Astrocyte (in vitro differentiated cells and primary cell): ENCODE measurements around the gene PDSS2. TPM values are rescaled to one million over a fixed set of nuclear protein-coding genes. Genes with fewer than 3 reads are reported as not detected.

Experiments used
- DNase-seq: peaks from one replicate; pipeline ENCODE4 v3.0.0-alpha.2; 2010; ENCODE audit warnings: low read depth
- FAIRE-seq: peaks from 2 replicates; lab custom pipeline; 2011; peaks lifted over from hg19 to GRCh38; lab: Jason Lieb, UNC
- H2AFZ ChIP-seq: 2 replicates; pipeline ENCODE4 v1.6.0; 2012; ENCODE audit warnings: low read depth, low read length, inconsistent platforms
- H3K27ac ChIP-seq: 2 replicates; pipeline ENCODE4 v1.5.1; 2011; ENCODE audit warnings: low read depth, low read length, inconsistent platforms
- H3K27me3 ChIP-seq: 2 replicates; pipeline ENCODE4 v1.6.0; 2011; ENCODE audit warnings: low read length, inconsistent platforms; ENCODE audit not compliant: insufficient read depth
- H3K36me3 ChIP-seq: 2 replicates; pipeline ENCODE4 v1.5.1; 2011; ENCODE audit warnings: low read length, inconsistent platforms; ENCODE audit not compliant: insufficient read depth
- H3K4me1 ChIP-seq: 2 replicates; pipeline ENCODE4 v1.5.1; 2011; ENCODE audit warnings: low read length, inconsistent platforms; ENCODE audit not compliant: insufficient read depth
- H3K4me2 ChIP-seq: 2 replicates; pipeline ENCODE4 v1.6.0; 2012; ENCODE audit warnings: low read length, inconsistent platforms
- H3K4me3 ChIP-seq: 2 replicates; pipeline ENCODE4 v1.5.1; 2011; ENCODE audit warnings: low read depth, mild to moderate bottlenecking, low read length, inconsistent platforms; ENCODE audit not compliant: insufficient read depth
- H3K79me2 ChIP-seq: 2 replicates; pipeline ENCODE4 v1.6.0; 2012; ENCODE audit warnings: mild to moderate bottlenecking, low read length, inconsistent platforms; ENCODE audit not compliant: insufficient read depth
- H3K9ac ChIP-seq: 2 replicates; pipeline ENCODE4 v1.6.0; 2012; ENCODE audit warnings: mild to moderate bottlenecking, low read length, inconsistent platforms
- H3K9me3 ChIP-seq: 2 replicates; pipeline ENCODE4 v1.5.1; 2012; ENCODE audit warnings: low read depth, mild to moderate bottlenecking, low read length, inconsistent platforms; ENCODE audit not compliant: insufficient read depth
- H4K20me1 ChIP-seq: 2 replicates; pipeline ENCODE4 v1.6.0; 2012; ENCODE audit warnings: low read length, inconsistent platforms; ENCODE audit not compliant: insufficient read depth
- H3K27ac Mint-ChIP-seq: one replicate; pipeline ENCODE4 v1.8.0; 2021; ENCODE audit warnings: mild to moderate bottlenecking, mixed read lengths; ENCODE audit not compliant: unreplicated experiment
- H3K27me3 Mint-ChIP-seq: one replicate; pipeline ENCODE4 v1.8.0; 2021; ENCODE audit warnings: low read depth, mixed read lengths; ENCODE audit not compliant: unreplicated experiment
- H3K36me3 Mint-ChIP-seq: one replicate; pipeline ENCODE4 v1.8.0; 2021; ENCODE audit warnings: low read depth, mixed read lengths; ENCODE audit not compliant: unreplicated experiment
- H3K4me1 Mint-ChIP-seq: one replicate; pipeline ENCODE4 v1.8.0; 2021; ENCODE audit warnings: low read depth, mixed read lengths; ENCODE audit not compliant: unreplicated experiment
- H3K4me3 Mint-ChIP-seq: one replicate; pipeline ENCODE4 v1.8.0; 2021; ENCODE audit warnings: mild to moderate bottlenecking, moderate library complexity, mixed read lengths; ENCODE audit not compliant: unreplicated experiment
- H3K9me3 Mint-ChIP-seq: one replicate; pipeline ENCODE4 v1.8.0; 2021; ENCODE audit warnings: mild to moderate bottlenecking, mixed read lengths; ENCODE audit not compliant: unreplicated experiment
- EZH2 ChIP-seq: IDR thresholded peaks from 2 replicates; pipeline ENCODE4 v1.6.1; 2012; ENCODE audit warnings: mild to moderate bottlenecking, low read length, inconsistent platforms; ENCODE audit not compliant: insufficient read depth
- total RNA-seq: library from RNA; stranded (reverse); gene quantifications from 2 replicates; pipeline ENCODE4 v1.2.1, GENCODE V29; 2021
- TF ChIP-seq, protein P1 (sequence below): IDR thresholded peaks from 2 replicates; pipeline ENCODE4 v1.5.1; 2011; ENCODE audit warnings: low read depth, mild to moderate bottlenecking, inconsistent platforms, low read length, moderate library complexity; ENCODE audit not compliant: insufficient read depth

The PDSS2 gene
- total RNA-seq, 1 donor from 2014 or later, result 7.7 TPM

DNA sequence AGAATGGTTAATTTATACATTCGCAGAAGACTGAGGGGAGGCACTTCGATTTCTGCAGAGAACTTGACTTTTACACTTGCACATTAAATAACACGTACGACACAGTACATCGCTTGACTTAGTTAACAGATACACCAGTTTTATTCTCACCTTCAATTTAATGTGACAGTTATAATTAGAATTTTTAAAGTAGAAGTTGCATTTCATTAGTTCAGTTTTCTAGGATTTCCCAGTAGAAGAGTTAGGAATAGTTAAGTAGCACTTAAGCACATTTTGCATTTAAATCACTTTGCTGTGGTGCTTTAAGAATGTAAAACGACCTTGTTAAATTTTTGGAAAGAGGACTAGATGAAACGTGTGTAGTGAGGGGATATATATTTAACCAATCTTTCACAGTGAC lies 342.4 kb downstream of the PDSS2 start:
- DNase-seq (no peak), FAIRE-seq (no peak)
- no peaks in the 10 kb centered on the region for H3K36me3 ChIP-seq
- H3K79me2 ChIP-seq, result no peaks in the 10 kb centered on the region
- Mint-ChIP-seq H3K4me3 (peak overlapping the region; percentile 84), H3K36me3 (no peaks in the 10 kb centered on the region), H3K27ac (no peak overlapping the region), H3K9me3 (no peaks in the 10 kb centered on the region), H3K27me3 (peaks cover 3% of the 10 kb centered on the region), H3K4me1 (peaks cover 2% of the 10 kb centered on the region)
- H3K4me1 ChIP-seq, result peaks cover 10% of the 10 kb centered on the region
- peak overlapping the region; percentile 86 for H3K4me2 ChIP-seq
- no peaks in the 10 kb centered on the region for H3K9me3 ChIP-seq
- H3K27me3 ChIP-seq, result peaks cover 10% of the 10 kb centered on the region
- peaks cover 11% of the 10 kb centered on the region for H4K20me1 ChIP-seq
- H3K27ac ChIP-seq, result no peak overlapping the region
- no peak overlapping the region for H3K9ac ChIP-seq
- H2AFZ ChIP-seq, result no peak overlapping the region
- TF ChIP-seq, protein P1, sequence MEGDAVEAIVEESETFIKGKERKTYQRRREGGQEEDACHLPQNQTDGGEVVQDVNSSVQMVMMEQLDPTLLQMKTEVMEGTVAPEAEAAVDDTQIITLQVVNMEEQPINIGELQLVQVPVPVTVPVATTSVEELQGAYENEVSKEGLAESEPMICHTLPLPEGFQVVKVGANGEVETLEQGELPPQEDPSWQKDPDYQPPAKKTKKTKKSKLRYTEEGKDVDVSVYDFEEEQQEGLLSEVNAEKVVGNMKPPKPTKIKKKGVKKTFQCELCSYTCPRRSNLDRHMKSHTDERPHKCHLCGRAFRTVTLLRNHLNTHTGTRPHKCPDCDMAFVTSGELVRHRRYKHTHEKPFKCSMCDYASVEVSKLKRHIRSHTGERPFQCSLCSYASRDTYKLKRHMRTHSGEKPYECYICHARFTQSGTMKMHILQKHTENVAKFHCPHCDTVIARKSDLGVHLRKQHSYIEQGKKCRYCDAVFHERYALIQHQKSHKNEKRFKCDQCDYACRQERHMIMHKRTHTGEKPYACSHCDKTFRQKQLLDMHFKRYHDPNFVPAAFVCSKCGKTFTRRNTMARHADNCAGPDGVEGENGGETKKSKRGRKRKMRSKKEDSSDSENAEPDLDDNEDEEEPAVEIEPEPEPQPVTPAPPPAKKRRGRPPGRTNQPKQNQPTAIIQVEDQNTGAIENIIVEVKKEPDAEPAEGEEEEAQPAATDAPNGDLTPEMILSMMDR, result no peak
- TF ChIP-seq EZH2, result no peak
- no peak overlapping the region for H3K4me3 ChIP-seq

DNA sequence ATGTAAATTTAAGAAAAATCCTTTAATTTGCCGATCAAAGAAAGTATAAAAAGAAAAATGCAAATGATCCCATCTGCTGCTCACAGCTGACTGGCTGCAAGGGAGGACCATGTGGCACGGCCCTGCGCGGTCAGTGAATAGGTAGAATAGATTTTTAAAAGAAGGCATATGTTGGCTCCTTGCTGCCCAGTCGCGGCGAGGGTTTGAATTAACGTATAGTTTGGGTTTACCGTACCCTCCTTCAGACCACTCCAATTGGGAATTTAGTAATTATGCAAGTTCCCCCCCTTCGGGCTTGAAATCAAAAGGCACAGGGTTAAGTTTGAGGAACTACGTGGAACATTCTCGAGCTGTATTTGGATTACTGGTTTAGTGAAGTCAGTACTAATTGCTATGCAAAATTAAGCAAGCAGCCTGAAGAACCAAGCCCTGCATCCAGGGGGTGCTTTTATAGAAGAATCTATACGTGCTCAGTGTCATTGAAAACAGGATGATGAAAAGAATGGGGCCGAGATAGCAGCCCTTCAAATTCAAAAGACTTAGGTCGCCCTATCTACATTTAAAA lies 343.0 kb downstream of the PDSS2 start:
- no peaks in the 10 kb centered on the region for H3K9me3 ChIP-seq
- H3K4me3 ChIP-seq, result peak overlapping the region; percentile 76
- peaks cover 10% of the 10 kb centered on the region for H3K4me1 ChIP-seq
- H2AFZ ChIP-seq, result peak overlapping the region; percentile 77
- Mint-ChIP-seq H3K27me3 (peaks cover 3% of the 10 kb centered on the region), H3K4me1 (peaks cover 2% of the 10 kb centered on the region), H3K36me3 (no peaks in the 10 kb centered on the region), H3K27ac (no peak overlapping the region), H3K4me3 (peak overlapping the region; percentile 84), H3K9me3 (no peaks in the 10 kb centered on the region)
- H3K79me2 ChIP-seq, result no peaks in the 10 kb centered on the region
- H3K4me2 ChIP-seq, result peak overlapping the region; percentile 86
- H3K9ac ChIP-seq, result peak overlapping the region; percentile 70
- FAIRE-seq (no peak), DNase-seq (no peak)
- H3K36me3 ChIP-seq, result no peaks in the 10 kb centered on the region
- TF ChIP-seq EZH2, result no peak
- TF ChIP-seq, protein P1, result no peak
- H3K27ac ChIP-seq, result no peak overlapping the region
- peaks cover 11% of the 10 kb centered on the region for H4K20me1 ChIP-seq
- H3K27me3 ChIP-seq, result peaks cover 10% of the 10 kb centered on the region

DNA sequence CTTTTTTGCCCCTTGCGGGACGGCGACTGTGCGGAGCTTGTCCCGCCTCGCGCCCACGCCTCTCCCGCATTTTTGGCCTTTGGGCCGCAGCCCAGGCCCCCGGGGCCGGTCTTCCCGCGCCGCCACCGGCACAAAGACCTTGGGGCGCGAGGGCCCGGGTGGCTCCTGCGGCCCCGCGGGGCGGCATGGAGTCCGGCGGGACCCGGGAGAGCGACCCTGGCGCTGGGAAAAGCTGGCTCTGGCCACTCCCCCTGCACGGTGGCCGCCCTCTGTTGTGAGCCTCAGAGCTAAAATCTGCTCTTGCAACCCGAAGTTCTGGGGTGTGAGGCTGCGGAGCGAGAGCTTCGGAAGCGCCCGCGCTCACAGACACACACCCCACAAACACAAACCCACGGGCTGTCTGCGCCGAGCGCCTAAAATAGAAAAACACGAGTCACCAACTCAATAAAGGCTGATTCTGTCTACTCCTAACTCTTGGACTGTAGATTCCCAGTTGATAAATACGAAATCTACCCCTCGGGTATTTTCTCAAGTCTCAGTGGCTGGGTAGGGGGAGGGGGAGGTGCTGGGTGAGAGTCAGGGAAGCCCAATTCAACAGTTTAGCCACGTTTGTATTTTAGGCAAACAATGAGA lies 343.6 kb downstream of the PDSS2 start:
- Mint-ChIP-seq H3K4me1 (peaks cover 2% of the 10 kb centered on the region), H3K36me3 (no peaks in the 10 kb centered on the region), H3K27ac (no peak overlapping the region), H3K27me3 (peaks cover 3% of the 10 kb centered on the region), H3K9me3 (no peaks in the 10 kb centered on the region), H3K4me3 (peak overlapping the region; percentile 84)
- FAIRE-seq, result no peak
- Histone ChIP-seq H3K27me3 (peaks cover 10% of the 10 kb centered on the region), H3K36me3 (no peaks in the 10 kb centered on the region), H3K27ac (no peak overlapping the region), H3K4me2 (peak overlapping the region; percentile 86), H2AFZ (peak overlapping the region; percentile 77), H3K4me3 (peak overlapping the region; percentile 76), H4K20me1 (peaks cover 11% of the 10 kb centered on the region), H3K79me2 (no peaks in the 10 kb centered on the region), H3K4me1 (peaks cover 10% of the 10 kb centered on the region), H3K9me3 (no peaks in the 10 kb centered on the region), H3K9ac (peak overlapping the region; percentile 70)
- DNase-seq, result no peak
- TF ChIP-seq EZH2, result no peak
- TF ChIP-seq, protein P1, result no peak
